IPS-20b (cell line): ENCODE measurements around the gene PTGER2.

Experiments used
- H3K27ac ChIP-seq: one replicate; pipeline ENCODE4 v1.5.1; 2013; ENCODE audit warnings: low read length
- H3K27me3 ChIP-seq: 2 replicates; pipeline ENCODE4 v1.6.1; 2013; ENCODE audit warnings: mild to moderate bottlenecking, low read length, inconsistent platforms; ENCODE audit not compliant: insufficient read depth
- H3K36me3 ChIP-seq: 2 replicates; pipeline ENCODE4 v1.6.1; 2013; ENCODE audit warnings: low read depth, mild to moderate bottlenecking, inconsistent platforms, low read length, moderate library complexity; ENCODE audit not compliant: insufficient read depth
- H3K4me1 ChIP-seq: 2 replicates; pipeline ENCODE4 v1.6.1; 2013; ENCODE audit warnings: mild to moderate bottlenecking, control low read depth, inconsistent platforms, low read length, moderate library complexity; ENCODE audit not compliant: insufficient read depth
- H3K4me3 ChIP-seq: 2 replicates; pipeline ENCODE4 v1.5.1; 2013; ENCODE audit warnings: mild to moderate bottlenecking, low read length, inconsistent platforms
- H3K9ac ChIP-seq: 2 replicates; pipeline ENCODE4 v1.6.1; 2013; ENCODE audit warnings: low read depth, mild to moderate bottlenecking, inconsistent platforms, low read length, moderate library complexity
- H3K9me3 ChIP-seq: 2 replicates; pipeline ENCODE4 v1.6.1; 2013; ENCODE audit warnings: mild to moderate bottlenecking, low read depth, low read length, inconsistent platforms; ENCODE audit not compliant: insufficient read depth

PTGER2 gene

DNA sequence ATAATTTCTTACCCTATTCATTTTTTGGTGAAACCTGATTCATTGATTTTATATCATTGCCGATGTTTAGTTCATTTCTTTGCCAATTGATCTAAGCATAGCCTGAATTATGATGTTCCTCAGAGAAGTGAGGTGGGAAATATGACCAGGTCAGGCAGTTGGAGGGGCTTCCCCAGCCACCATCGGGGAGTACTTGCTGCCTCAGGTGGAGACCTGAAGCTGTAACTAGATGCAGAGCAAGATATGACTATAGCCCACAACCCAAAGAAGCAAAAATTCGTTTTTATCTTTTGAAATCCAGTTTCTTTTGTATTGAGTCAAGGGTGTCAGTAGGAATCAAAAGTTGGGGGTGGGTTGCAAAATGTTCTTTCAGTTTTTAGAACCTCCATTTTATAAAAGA lies 38.7 kb upstream of the PTGER2 start:
- Histone ChIP-seq H3K4me3 (no peak overlapping the region), H3K9me3 (no peaks in the 10 kb centered on the region), H3K4me1 (peaks cover 8% of the 10 kb centered on the region), H3K27ac (no peak overlapping the region), H3K9ac (no peak overlapping the region), H3K36me3 (no peaks in the 10 kb centered on the region), H3K27me3 (peaks cover 8% of the 10 kb centered on the region)

DNA sequence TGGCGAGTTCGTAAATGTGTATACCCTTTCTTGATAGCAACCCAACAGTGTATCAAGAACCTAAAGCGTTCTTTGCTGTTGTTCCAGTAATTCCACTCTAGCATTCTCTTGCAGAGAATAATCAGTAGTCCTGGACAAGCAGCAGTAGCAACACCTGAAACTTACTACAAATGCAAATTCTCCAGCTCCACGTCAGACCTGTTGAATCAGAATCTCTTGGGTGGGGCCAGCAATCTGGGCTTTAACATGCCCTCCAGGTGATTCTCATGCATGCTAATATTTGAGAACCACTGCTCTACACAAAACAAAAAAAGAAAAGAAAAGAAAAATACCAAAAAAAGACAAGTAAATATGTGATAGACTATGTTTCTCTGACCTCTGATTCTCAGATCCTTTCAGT lies 36.6 kb upstream of the PTGER2 start:
- Histone ChIP-seq H3K4me3 (no peak overlapping the region), H3K27me3 (no peaks in the 10 kb centered on the region), H3K27ac (no peak overlapping the region), H3K4me1 (peaks cover 8% of the 10 kb centered on the region), H3K9me3 (no peaks in the 10 kb centered on the region), H3K9ac (no peak overlapping the region), H3K36me3 (no peaks in the 10 kb centered on the region)

DNA sequence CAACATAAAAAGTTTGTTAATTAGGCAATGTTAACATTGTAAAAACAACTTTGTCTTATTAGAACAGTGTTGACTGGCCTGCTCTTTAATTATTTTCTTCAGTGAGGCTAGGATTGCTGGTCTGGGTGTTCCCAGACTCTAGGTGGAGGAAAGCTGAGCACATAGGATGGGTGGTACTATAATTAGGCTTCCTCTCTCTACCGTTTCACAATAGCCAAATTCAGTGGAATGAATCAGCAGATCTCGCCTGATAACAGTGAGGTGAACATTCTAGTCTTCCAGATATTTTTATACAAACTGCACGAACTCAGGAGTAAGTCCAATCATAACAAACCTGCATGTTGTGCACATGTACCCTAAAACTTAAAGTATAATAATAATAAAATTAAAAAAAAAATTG lies 34.7 kb upstream of the PTGER2 start:
- Histone ChIP-seq H3K9me3 (no peaks in the 10 kb centered on the region), H3K9ac (no peak overlapping the region), H3K27me3 (no peaks in the 10 kb centered on the region), H3K27ac (no peak overlapping the region), H3K36me3 (no peaks in the 10 kb centered on the region), H3K4me1 (peaks cover 8% of the 10 kb centered on the region), H3K4me3 (no peak overlapping the region)

- Histone ChIP-seq H3K27me3 (no peaks in the 10 kb centered on the region), H3K36me3 (no peaks in the 10 kb centered on the region), H3K4me3 (no peak overlapping the region)
Observed at GRCh38 chr14:52283099-52283498, 31.0 kb upstream of the PTGER2 start.

GRCh38 chr14:52286661-52287649 lies 27.2 kb upstream of the PTGER2 start:
- Histone ChIP-seq H3K27me3 (no peaks in the 10 kb centered on the region), H3K36me3 (no peaks in the 10 kb centered on the region), H3K4me1 (no peaks in the 10 kb centered on the region; the same call in none of the 2 replicates), H3K27ac (no peak overlapping the region), H3K4me3 (no peak overlapping the region), H3K9me3 (no peaks in the 10 kb centered on the region), H3K9ac (no peak overlapping the region)

More at GRCh38 chr14:52283099-52283498, 31.0 kb upstream of the PTGER2 start:
- Histone ChIP-seq H3K4me1 (peaks cover 3% of the 10 kb centered on the region), H3K27ac (no peak overlapping the region), H3K9ac (no peak overlapping the region), H3K9me3 (no peaks in the 10 kb centered on the region)

- H3K27ac ChIP-seq, result no peak overlapping the region
- H3K4me1 ChIP-seq, result no peaks in the 10 kb centered on the region
- H3K4me3 ChIP-seq, result no peak overlapping the region
- no peaks in the 10 kb centered on the region for H3K36me3 ChIP-seq
- no peaks in the 10 kb centered on the region for H3K27me3 ChIP-seq
- no peak overlapping the region for H3K9ac ChIP-seq
- H3K9me3 ChIP-seq, result no peaks in the 10 kb centered on the region
Observed at GRCh38 chr14:52296378-52296777, 17.7 kb upstream of the PTGER2 start.

GRCh38 chr14:52298795-52299194 lies 15.3 kb upstream of the PTGER2 start:
- no peaks in the 10 kb centered on the region for H3K4me1 ChIP-seq

GRCh38 chr14:52299692-52300278 lies 14.3 kb upstream of the PTGER2 start:
- Histone ChIP-seq H3K4me3 (no peak overlapping the region), H3K36me3 (no peaks in the 10 kb centered on the region), H3K9ac (no peak overlapping the region), H3K27ac (no peak overlapping the region), H3K27me3 (no peaks in the 10 kb centered on the region), H3K4me1 (no peaks in the 10 kb centered on the region), H3K9me3 (no peaks in the 10 kb centered on the region)

More at GRCh38 chr14:52298795-52299194, 15.3 kb upstream of the PTGER2 start:
- no peak overlapping the region for H3K27ac ChIP-seq
- H3K9ac ChIP-seq, result no peak overlapping the region
- H3K36me3 ChIP-seq, result no peaks in the 10 kb centered on the region
- H3K27me3 ChIP-seq, result no peaks in the 10 kb centered on the region
- no peak overlapping the region for H3K4me3 ChIP-seq
- H3K9me3 ChIP-seq, result no peaks in the 10 kb centered on the region

DNA sequence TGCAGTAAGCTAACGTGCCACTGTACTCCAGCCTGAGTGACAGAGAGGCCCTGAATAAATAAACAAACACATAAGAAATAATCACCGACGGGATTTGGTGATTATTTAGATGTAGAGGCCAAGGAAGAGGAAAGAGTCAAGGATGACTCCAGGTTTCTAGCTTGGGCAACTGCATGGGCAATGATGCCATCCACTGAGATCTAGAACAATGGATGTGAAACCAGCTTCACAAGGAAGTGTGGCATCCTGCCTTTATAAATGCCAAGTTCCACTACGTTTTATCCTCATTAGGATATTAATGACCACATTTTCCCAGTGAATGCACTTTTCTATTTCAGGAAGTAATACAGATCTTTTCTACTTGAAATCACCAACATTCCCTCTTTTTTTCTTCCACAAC lies 10.9 kb upstream of the PTGER2 start:
- H3K27me3 ChIP-seq, result no peaks in the 10 kb centered on the region

GRCh38 chr14:52304248-52304904 lies 9.7 kb upstream of the PTGER2 start:
- H3K4me1 ChIP-seq, result no peaks in the 10 kb centered on the region
- no peak overlapping the region for H3K4me3 ChIP-seq
- H3K9me3 ChIP-seq, result no peaks in the 10 kb centered on the region
- no peak overlapping the region for H3K9ac ChIP-seq
- H3K27me3 ChIP-seq, result no peaks in the 10 kb centered on the region
- no peak overlapping the region for H3K27ac ChIP-seq
- no peaks in the 10 kb centered on the region for H3K36me3 ChIP-seq

More for the DNA sequence above, 10.9 kb upstream of the PTGER2 start:
- H3K36me3 ChIP-seq, result no peaks in the 10 kb centered on the region
- no peaks in the 10 kb centered on the region for H3K9me3 ChIP-seq
- no peaks in the 10 kb centered on the region for H3K4me1 ChIP-seq
- no peak overlapping the region for H3K9ac ChIP-seq
- no peak overlapping the region for H3K4me3 ChIP-seq
- no peak overlapping the region for H3K27ac ChIP-seq

DNA sequence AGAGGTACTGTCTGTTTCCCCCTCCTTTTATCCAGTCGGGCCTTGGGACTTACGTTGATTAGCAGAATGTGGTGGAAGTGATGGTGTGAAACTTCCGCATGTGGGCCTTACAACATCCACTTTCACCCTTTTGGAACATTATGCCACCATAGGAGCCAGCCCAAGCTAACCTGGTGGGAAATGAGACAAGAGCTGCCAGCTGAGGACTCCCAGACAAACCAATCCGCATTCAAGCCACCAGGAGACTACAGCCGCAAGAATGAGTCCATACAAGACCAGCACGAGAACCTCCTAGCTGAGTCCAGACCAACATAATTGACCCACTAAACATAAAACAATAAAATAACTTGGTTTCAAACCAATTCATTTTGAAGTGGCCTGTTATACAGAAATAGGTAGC lies 9.1 kb upstream of the PTGER2 start:
- H3K9me3 ChIP-seq, result no peaks in the 10 kb centered on the region
- H3K36me3 ChIP-seq, result no peaks in the 10 kb centered on the region
- H3K4me3 ChIP-seq, result no peak overlapping the region
- H3K27ac ChIP-seq, result no peak overlapping the region
- no peaks in the 10 kb centered on the region; the same call in 1 of the 2 replicates for H3K27me3 ChIP-seq
- no peak overlapping the region for H3K9ac ChIP-seq
- no peaks in the 10 kb centered on the region for H3K4me1 ChIP-seq
